SK-N-SH treated with all-trans-retinoic acid at 6 μM for 48 hours (cell line): ENCODE data around the gene ARAP1.

Experiments
- ATAC-seq: fragments of 200-7000 bp; cut with Tn5 transposase; 3 replicates; pipeline ENCODE4 v1.9.1; 2020; ENCODE audit warnings: mild to moderate bottlenecking, moderate library complexity
- ARNTL ChIP-seq: fragments of 450-650 bp; formaldehyde crosslinking; IDR thresholded peaks from 2 replicates; pipeline ENCODE4 v1.5.0; 2020; ENCODE audit warnings: low read depth, mild to moderate bottlenecking, moderate library complexity, borderline replicate concordance
- BACH2 ChIP-seq: fragments of 250-450 bp; sonication (Bioruptor Pico); IDR thresholded peaks from 2 replicates; pipeline ENCODE4 v1.9.0; 2021; ENCODE audit warnings: mild to moderate bottlenecking, borderline replicate concordance
- CSDC2 ChIP-seq: fragments of 250-450 bp; sonication (Bioruptor Pico); IDR thresholded peaks from 2 replicates; pipeline ENCODE4 v1.5.0; 2020; ENCODE audit warnings: mild to moderate bottlenecking, moderate library complexity
- ESRRG ChIP-seq: fragments of 250-450 bp; sonication (Bioruptor Pico); IDR thresholded peaks from 2 replicates; pipeline ENCODE4 v1.6.1; 2021; ENCODE audit warnings: mild to moderate bottlenecking
- ISL1 ChIP-seq: fragments of 250-450 bp; sonication (Bioruptor Pico); IDR thresholded peaks from 2 replicates; pipeline ENCODE4 v2.1.2; 2022; ENCODE audit warnings: mild to moderate bottlenecking, moderate library complexity
- OSR1 ChIP-seq: fragments of 250-450 bp; sonication (Bioruptor Pico); IDR thresholded peaks from 2 replicates; pipeline ENCODE4 v1.8.0; 2022; ENCODE audit warnings: moderate library complexity, mild to moderate bottlenecking, inconsistent platforms
- PPARA ChIP-seq: fragments of 250-450 bp; sonication (Bioruptor Pico); IDR thresholded peaks from 2 replicates; pipeline ENCODE4 v1.5.0; 2020; ENCODE audit warnings: mild to moderate bottlenecking, borderline replicate concordance
- RARB ChIP-seq: fragments of 250-450 bp; sonication (Bioruptor Pico); IDR thresholded peaks from 2 replicates; pipeline ENCODE4 v1.8.0; 2021; ENCODE audit warnings: mild to moderate bottlenecking, moderate library complexity
- SNAI2 ChIP-seq: fragments of 250-450 bp; sonication (Bioruptor Pico); IDR thresholded peaks from 2 replicates; pipeline ENCODE4 v1.5.0; 2020; ENCODE audit warnings: mild to moderate bottlenecking, moderate library complexity
- TCF4 ChIP-seq: fragments of 250-450 bp; sonication (Bioruptor Pico); IDR thresholded peaks from 2 replicates; pipeline ENCODE4 v1.8.0; 2021; ENCODE audit warnings: mild to moderate bottlenecking, moderate library complexity, borderline replicate concordance
- TOX ChIP-seq: fragments of 250-450 bp; sonication (Bioruptor Pico); IDR thresholded peaks from 2 replicates; pipeline ENCODE4 v1.8.0; 2021; ENCODE audit warnings: mild to moderate bottlenecking, moderate library complexity, borderline replicate concordance
- ZFP3 ChIP-seq: fragments of 250-450 bp; sonication (Bioruptor Pico); IDR thresholded peaks from 2 replicates; pipeline ENCODE4 v1.5.0; 2020; ENCODE audit warnings: mild to moderate bottlenecking, moderate library complexity
- ZFP30 ChIP-seq: fragments of 450-650 bp; formaldehyde crosslinking; IDR thresholded peaks from 2 replicates; pipeline ENCODE4 v1.5.0; 2022; ENCODE audit warnings: mild to moderate bottlenecking, moderate library complexity
- ZNF8 ChIP-seq: fragments of 450-650 bp; formaldehyde crosslinking; IDR thresholded peaks from 2 replicates; pipeline ENCODE4 v1.5.0; 2020; ENCODE audit warnings: mild to moderate bottlenecking, moderate library complexity
- TF ChIP-seq, protein P1 (sequence below): fragments of 250-450 bp; sonication (Bioruptor Pico); IDR thresholded peaks from 2 replicates; pipeline ENCODE4 v1.5.0; 2020; ENCODE audit warnings: mild to moderate bottlenecking, moderate library complexity
- TF ChIP-seq, protein P2 (sequence below): fragments of 250-450 bp; sonication (Bioruptor Pico); IDR thresholded peaks from 2 replicates; pipeline ENCODE4 v1.8.0; 2020; ENCODE audit warnings: mild to moderate bottlenecking, moderate library complexity, borderline replicate concordance
- TF ChIP-seq, protein P3 (sequence below): fragments of 250-450 bp; sonication (Bioruptor Pico); IDR thresholded peaks from 2 replicates; pipeline ENCODE4 v1.5.1; 2021; ENCODE audit warnings: mild to moderate bottlenecking, moderate library complexity
- TF ChIP-seq, protein P4 (sequence below): fragments of 250-450 bp; sonication (Bioruptor Pico); IDR thresholded peaks from 2 replicates; pipeline ENCODE4 v1.5.1; 2020; ENCODE audit warnings: low read depth, mild to moderate bottlenecking, moderate library complexity

The ARAP1 gene

DNA sequence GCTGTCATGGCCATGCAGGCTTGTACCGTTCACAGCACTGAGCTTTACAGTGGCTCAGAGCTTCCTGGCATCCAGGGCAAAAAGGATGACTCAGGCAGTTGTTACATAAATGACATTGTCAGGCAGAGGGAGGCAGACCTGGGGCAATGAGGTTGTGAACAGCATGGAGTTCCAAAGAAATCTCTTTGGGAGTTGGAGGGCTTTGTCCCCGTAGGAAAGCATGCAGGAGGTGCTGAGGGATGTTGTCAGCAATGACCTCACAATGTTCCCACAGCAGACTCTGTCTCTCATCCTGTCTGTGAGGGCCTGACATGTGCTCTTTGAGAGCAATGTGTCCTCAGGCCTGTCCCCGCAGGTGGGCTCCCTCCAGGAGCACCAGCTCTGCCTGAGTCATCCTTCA, 52.1 kb downstream of the ARAP1 start (continued):
- TF ChIP-seq, protein P1, sequence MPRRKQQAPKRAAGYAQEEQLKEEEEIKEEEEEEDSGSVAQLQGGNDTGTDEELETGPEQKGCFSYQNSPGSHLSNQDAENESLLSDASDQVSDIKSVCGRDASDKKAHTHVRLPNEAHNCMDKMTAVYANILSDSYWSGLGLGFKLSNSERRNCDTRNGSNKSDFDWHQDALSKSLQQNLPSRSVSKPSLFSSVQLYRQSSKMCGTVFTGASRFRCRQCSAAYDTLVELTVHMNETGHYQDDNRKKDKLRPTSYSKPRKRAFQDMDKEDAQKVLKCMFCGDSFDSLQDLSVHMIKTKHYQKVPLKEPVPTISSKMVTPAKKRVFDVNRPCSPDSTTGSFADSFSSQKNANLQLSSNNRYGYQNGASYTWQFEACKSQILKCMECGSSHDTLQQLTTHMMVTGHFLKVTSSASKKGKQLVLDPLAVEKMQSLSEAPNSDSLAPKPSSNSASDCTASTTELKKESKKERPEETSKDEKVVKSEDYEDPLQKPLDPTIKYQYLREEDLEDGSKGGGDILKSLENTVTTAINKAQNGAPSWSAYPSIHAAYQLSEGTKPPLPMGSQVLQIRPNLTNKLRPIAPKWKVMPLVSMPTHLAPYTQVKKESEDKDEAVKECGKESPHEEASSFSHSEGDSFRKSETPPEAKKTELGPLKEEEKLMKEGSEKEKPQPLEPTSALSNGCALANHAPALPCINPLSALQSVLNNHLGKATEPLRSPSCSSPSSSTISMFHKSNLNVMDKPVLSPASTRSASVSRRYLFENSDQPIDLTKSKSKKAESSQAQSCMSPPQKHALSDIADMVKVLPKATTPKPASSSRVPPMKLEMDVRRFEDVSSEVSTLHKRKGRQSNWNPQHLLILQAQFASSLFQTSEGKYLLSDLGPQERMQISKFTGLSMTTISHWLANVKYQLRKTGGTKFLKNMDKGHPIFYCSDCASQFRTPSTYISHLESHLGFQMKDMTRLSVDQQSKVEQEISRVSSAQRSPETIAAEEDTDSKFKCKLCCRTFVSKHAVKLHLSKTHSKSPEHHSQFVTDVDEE (CRISPR knock-in tag) = no peak
- no peak for TF ChIP-seq CSDC2

DNA sequence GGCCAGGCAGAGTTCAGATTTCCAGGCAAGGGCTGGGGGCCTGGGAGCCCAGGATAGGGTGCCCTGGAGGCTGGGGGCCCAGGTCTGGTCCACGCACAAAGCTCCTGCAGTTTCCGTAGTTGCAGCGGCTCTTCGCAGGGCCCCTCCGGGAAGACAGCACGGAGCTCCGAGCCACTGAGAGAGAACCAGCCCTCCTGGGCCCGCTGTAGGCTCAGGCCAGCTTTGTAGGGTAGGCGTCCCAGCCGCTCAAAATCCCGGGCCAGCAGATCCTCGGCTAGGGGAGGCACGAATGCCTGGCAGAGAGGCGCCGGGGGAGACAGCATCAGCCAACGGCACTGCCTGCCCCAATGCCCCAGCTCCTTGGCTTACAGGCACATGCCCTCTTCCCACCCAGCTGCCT, 54.4 kb downstream of the ARAP1 start:
- no peak for ATAC-seq
- no peak for TF ChIP-seq PPARA
- TF ChIP-seq ARNTL = no peak
- TF ChIP-seq ISL1 (CRISPR knock-in tag) = no peak
- no peak for TF ChIP-seq CSDC2

DNA sequence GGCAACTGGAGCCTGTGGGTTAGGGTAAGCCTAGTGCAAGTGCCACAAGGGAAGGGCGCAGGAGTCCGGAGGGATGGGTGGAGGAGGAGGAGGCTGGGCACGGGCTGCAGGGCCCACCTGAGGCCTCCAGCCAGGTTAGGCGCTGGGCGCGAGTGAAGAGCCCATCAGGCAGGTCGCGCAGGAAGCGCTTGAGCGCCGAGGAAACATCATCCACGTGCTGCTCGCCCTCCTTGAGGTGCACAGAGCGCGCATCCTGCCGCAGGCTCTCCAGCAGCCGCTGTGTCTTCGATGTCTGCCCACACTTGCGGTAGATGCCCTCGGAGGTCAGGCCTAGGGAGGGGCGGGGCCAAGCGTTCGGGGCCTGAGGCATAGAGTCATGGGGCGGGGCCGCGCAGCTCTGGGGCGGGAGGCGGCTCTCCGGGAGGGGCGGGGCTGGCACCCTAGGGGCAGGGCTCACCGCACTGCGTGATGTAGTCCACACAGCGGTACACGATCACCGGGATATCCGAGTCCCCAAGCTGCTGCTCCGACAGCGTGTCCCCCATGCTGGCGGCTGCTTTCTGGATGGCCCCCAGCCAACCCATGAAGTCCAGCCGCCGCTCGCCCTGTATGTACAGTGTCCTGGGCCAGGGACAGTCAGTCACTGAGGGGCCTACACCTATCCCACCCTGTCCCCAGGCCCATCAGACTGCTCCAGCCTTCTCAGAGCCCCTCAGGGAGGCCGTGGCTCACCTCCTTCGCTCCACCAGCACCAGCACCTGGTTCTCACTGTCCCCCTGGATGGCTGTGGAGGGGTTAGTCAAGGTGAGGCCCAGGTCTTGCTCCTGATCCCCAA, 55.1 kb downstream of the ARAP1 start:
- TF ChIP-seq ZFP3 (CRISPR knock-in tag) (no peak), TCF4 (CRISPR knock-in tag) (no peak), TOX (CRISPR knock-in tag) (no peak), RARB (CRISPR knock-in tag) (no peak), ESRRG (CRISPR knock-in tag) (no peak), SNAI2 (CRISPR knock-in tag) (no peak), ISL1 (CRISPR knock-in tag) (no peak), OSR1 (CRISPR knock-in tag) (no peak), PPARA (no peak), ARNTL (no peak), ZFP30 (CRISPR knock-in tag) (no peak), ZNF8 (CRISPR knock-in tag) (no peak), CSDC2 (no peak), BACH2 (no peak)
- TF ChIP-seq, protein P1 (CRISPR knock-in tag) = no peak
- TF ChIP-seq, protein P2, sequence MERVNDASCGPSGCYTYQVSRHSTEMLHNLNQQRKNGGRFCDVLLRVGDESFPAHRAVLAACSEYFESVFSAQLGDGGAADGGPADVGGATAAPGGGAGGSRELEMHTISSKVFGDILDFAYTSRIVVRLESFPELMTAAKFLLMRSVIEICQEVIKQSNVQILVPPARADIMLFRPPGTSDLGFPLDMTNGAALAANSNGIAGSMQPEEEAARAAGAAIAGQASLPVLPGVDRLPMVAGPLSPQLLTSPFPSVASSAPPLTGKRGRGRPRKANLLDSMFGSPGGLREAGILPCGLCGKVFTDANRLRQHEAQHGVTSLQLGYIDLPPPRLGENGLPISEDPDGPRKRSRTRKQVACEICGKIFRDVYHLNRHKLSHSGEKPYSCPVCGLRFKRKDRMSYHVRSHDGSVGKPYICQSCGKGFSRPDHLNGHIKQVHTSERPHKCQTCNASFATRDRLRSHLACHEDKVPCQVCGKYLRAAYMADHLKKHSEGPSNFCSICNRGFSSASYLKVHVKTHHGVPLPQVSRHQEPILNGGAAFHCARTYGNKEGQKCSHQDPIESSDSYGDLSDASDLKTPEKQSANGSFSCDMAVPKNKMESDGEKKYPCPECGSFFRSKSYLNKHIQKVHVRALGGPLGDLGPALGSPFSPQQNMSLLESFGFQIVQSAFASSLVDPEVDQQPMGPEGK (CRISPR knock-in tag) = no peak
- TF ChIP-seq, protein P3, sequence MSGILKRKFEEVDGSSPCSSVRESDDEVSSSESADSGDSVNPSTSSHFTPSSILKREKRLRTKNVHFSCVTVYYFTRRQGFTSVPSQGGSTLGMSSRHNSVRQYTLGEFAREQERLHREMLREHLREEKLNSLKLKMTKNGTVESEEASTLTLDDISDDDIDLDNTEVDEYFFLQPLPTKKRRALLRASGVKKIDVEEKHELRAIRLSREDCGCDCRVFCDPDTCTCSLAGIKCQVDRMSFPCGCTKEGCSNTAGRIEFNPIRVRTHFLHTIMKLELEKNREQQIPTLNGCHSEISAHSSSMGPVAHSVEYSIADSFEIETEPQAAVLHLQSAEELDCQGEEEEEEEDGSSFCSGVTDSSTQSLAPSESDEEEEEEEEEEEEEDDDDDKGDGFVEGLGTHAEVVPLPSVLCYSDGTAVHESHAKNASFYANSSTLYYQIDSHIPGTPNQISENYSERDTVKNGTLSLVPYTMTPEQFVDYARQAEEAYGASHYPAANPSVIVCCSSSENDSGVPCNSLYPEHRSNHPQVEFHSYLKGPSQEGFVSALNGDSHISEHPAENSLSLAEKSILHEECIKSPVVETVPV (CRISPR knock-in tag) = no peak
- TF ChIP-seq, protein P4, sequence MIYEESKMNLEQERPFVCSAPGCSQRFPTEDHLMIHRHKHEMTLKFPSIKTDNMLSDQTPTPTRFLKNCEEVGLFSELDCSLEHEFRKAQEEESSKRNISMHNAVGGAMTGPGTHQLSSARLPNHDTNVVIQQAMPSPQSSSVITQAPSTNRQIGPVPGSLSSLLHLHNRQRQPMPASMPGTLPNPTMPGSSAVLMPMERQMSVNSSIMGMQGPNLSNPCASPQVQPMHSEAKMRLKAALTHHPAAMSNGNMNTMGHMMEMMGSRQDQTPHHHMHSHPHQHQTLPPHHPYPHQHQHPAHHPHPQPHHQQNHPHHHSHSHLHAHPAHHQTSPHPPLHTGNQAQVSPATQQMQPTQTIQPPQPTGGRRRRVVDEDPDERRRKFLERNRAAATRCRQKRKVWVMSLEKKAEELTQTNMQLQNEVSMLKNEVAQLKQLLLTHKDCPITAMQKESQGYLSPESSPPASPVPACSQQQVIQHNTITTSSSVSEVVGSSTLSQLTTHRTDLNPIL (CRISPR knock-in tag) = no peak
- TF ChIP-seq, all 23 proteins: peak for 0
- no peak for ATAC-seq
